IMR-90 (cell line): ENCODE results near the gene CDKL4.

ENCODE experiments used
- CTCF ChIP-seq: conservative IDR thresholded peaks from 2 replicates; pipeline ENCODE4 v1.5.1; 2012; ENCODE audit warnings: mild to moderate bottlenecking, low read depth, low read length, improper control_type of control experiment
- ELK1 ChIP-seq: fragments of 150-350 bp; IDR thresholded peaks from 2 replicates; pipeline ENCODE4 v1.6.1; 2016; ENCODE audit warnings: low read depth, mild to moderate bottlenecking, low read length, moderate library complexity, borderline replicate concordance
- POLR2A ChIP-seq: IDR thresholded peaks from 2 replicates; pipeline ENCODE4 v1.6.1; 2012; ENCODE audit warnings: mild to moderate bottlenecking, low read depth, low read length

GRCh38 chr2:39246382-39246980 lies 2.7 kb upstream of the CDKL4 start:
- TF ChIP-seq ELK1 (no peak), CTCF (no peak), POLR2A (no peak)
